GDM1 (cell line): ENCODE measurements around the gene C18orf63.
"Not testable (repeated sequence)": the region's sequence is repeated elsewhere in the genome, so short reads cannot be mapped to it uniquely, and the experiment has no call there.

Experiments
- DNase-seq: peaks from one replicate; lab custom pipeline; 2025; lab: John Stamatoyannopoulos, UW

Gene C18orf63

GRCh38 chr18:74315464-74316256 is at the start of gene C18orf63:
TSS of gene C18orf63 (plus strand) at chr18:74315839. CDS start at chr18:74317866, 2,027 bp downstream.
- DNase-seq = no peak

GRCh38 chr18:74266161-74266560 is 49.5 kb upstream of the C18orf63 start:
- DNase-seq = no peak

GRCh38 chr18:74268175-74268574 is 47.5 kb upstream of the C18orf63 start:
- DNase-seq = no peak

GRCh38 chr18:74268933-74269620 is 46.6 kb upstream of the C18orf63 start:
- DNase-seq = no peak

- DNase-seq = no peak
Observed at GRCh38 chr18:74271635-74272034, 44.0 kb upstream of the C18orf63 start.

- DNase-seq = no peak
Observed at GRCh38 chr18:74273394-74273793, 42.2 kb upstream of the C18orf63 start.

GRCh38 chr18:74274700-74275099 is 40.9 kb upstream of the C18orf63 start:
- DNase-seq = no peak

- no peak for DNase-seq
Observed at GRCh38 chr18:74275736-74276135, 39.9 kb upstream of the C18orf63 start.

- DNase-seq = no peak
Observed at GRCh38 chr18:74276609-74277008, 39.0 kb upstream of the C18orf63 start.

GRCh38 chr18:74277296-74277695 is 38.3 kb upstream of the C18orf63 start:
- no peak for DNase-seq

- no peak for DNase-seq
Observed at GRCh38 chr18:74278058-74278457, 37.6 kb upstream of the C18orf63 start.

- no peak for DNase-seq
Observed at GRCh38 chr18:74278983-74279382, 36.7 kb upstream of the C18orf63 start.

GRCh38 chr18:74281011-74281979 is 34.3 kb upstream of the C18orf63 start:
- no peak for DNase-seq

- DNase-seq = no peak
Observed at GRCh38 chr18:74281980-74282754, 33.5 kb upstream of the C18orf63 start.

GRCh38 chr18:74282755-74283554 is 32.7 kb upstream of the C18orf63 start:
- no peak for DNase-seq

- no peak for DNase-seq
Observed at GRCh38 chr18:74283646-74284045, 32.0 kb upstream of the C18orf63 start.

- no peak for DNase-seq
Observed at GRCh38 chr18:74284191-74284979, 31.3 kb upstream of the C18orf63 start.

- no peak for DNase-seq
Observed at GRCh38 chr18:74284980-74285355, 30.7 kb upstream of the C18orf63 start.

- DNase-seq = not testable (repeated sequence)
Observed at GRCh38 chr18:74285583-74285982, 30.1 kb upstream of the C18orf63 start.
